H9 (cell line): ENCODE results near the gene DPY30. TPM values are rescaled to one million over a fixed set of nuclear protein-coding genes. Genes with fewer than 3 reads are reported as not detected.

Experiments
- DNase-seq: peaks from one replicate; pipeline ENCODE4 v3.0.0-alpha.2; 2017
- H2AFZ ChIP-seq: one replicate; pipeline ENCODE4 v1.6.1; 2013; ENCODE audit warnings: mild to moderate bottlenecking, low read length, control low read depth, moderate library complexity
- H2AK5ac ChIP-seq: 2 replicates; pipeline ENCODE4 v1.6.1; 2013; ENCODE audit warnings: low read length, control low read depth, mixed read lengths; ENCODE audit not compliant: insufficient read length
- H2BK120ac ChIP-seq: one replicate; pipeline ENCODE4 v1.6.1; 2013; ENCODE audit warnings: low read depth, mild to moderate bottlenecking, low read length, control low read depth, inconsistent platforms; ENCODE audit not compliant: poor library complexity, severe bottlenecking
- H2BK12ac ChIP-seq: 2 replicates; pipeline ENCODE4 v1.6.1; 2013; ENCODE audit warnings: low read length, control low read depth, mixed read lengths, low read depth; ENCODE audit not compliant: insufficient read length
- H2BK15ac ChIP-seq: 2 replicates; pipeline ENCODE4 v1.6.1; 2013; ENCODE audit warnings: low read depth, low read length, control low read depth
- H2BK20ac ChIP-seq: one replicate; pipeline ENCODE4 v1.6.1; 2013; ENCODE audit warnings: low read depth, mild to moderate bottlenecking, low read length, control low read depth, inconsistent platforms; ENCODE audit not compliant: poor library complexity, severe bottlenecking
- H2BK5ac ChIP-seq: 2 replicates; pipeline ENCODE4 v1.6.1; 2013; ENCODE audit warnings: low read length, control low read depth, mixed read lengths; ENCODE audit not compliant: insufficient read length
- H3K14ac ChIP-seq: 2 replicates; pipeline ENCODE4 v1.6.1; 2013; ENCODE audit warnings: low read length, control low read depth; ENCODE audit not compliant: insufficient read depth
- H3K18ac ChIP-seq: 2 replicates; pipeline ENCODE4 v1.6.1; 2013; ENCODE audit warnings: low read depth, mild to moderate bottlenecking, mixed read lengths, low read length, control low read depth; ENCODE audit not compliant: insufficient read length
- H3K23ac ChIP-seq: 2 replicates; pipeline ENCODE4 v1.6.1; 2013; ENCODE audit warnings: low read length, control low read depth, mixed read lengths, low read depth; ENCODE audit not compliant: insufficient read length
- H3K23me2 ChIP-seq: 2 replicates; pipeline ENCODE4 v1.6.1; 2013; ENCODE audit warnings: low read depth, mild to moderate bottlenecking, mixed read lengths, low read length, control low read depth; ENCODE audit not compliant: insufficient read length, poor library complexity, severe bottlenecking
- H3K27ac ChIP-seq: 2 replicates; pipeline ENCODE4 v1.5.1; 2013; ENCODE audit warnings: low read length, control low read depth, mixed read lengths, low read depth; ENCODE audit not compliant: insufficient read length
- H3K27me3 ChIP-seq: 2 replicates; pipeline ENCODE4 v1.6.1; 2013; ENCODE audit warnings: low read length, control low read depth, inconsistent platforms; ENCODE audit not compliant: insufficient read depth
- H3K4ac ChIP-seq: 2 replicates; pipeline ENCODE4 v1.6.1; 2013; ENCODE audit warnings: low read depth, mild to moderate bottlenecking, control low read depth, inconsistent platforms, low read length, moderate library complexity
- H3K4me1 ChIP-seq: 2 replicates; pipeline ENCODE4 v1.6.1; 2013; ENCODE audit warnings: low read length, control low read depth, inconsistent platforms; ENCODE audit not compliant: insufficient read depth
- H3K4me2 ChIP-seq: 2 replicates; pipeline ENCODE4 v1.6.1; 2013; ENCODE audit warnings: low read length, control low read depth, mixed read lengths; ENCODE audit not compliant: insufficient read length, insufficient read depth
- H3K56ac ChIP-seq: 2 replicates; pipeline ENCODE4 v1.6.1; 2013; ENCODE audit warnings: low read depth, mild to moderate bottlenecking, mixed read lengths, low read length, control low read depth; ENCODE audit not compliant: insufficient read length
- H3K79me1 ChIP-seq: 2 replicates; pipeline ENCODE4 v1.6.1; 2013; ENCODE audit warnings: low read depth, mild to moderate bottlenecking, moderate library complexity, low read length, control low read depth, inconsistent platforms; ENCODE audit not compliant: insufficient read depth, poor library complexity, severe bottlenecking
- H3K79me2 ChIP-seq: 2 replicates; pipeline ENCODE4 v1.6.1; 2013; ENCODE audit warnings: low read length, control low read depth, inconsistent platforms; ENCODE audit not compliant: insufficient read depth
- H3K9ac ChIP-seq: 2 replicates; pipeline ENCODE4 v1.6.1; 2013; ENCODE audit warnings: low read length, control low read depth, mixed read lengths; ENCODE audit not compliant: insufficient read length; ENCODE audit errors: extremely low read depth
- H3K9me3 ChIP-seq: one replicate; pipeline ENCODE4 v1.6.1; 2013; ENCODE audit warnings: low read depth, low read length, inconsistent platforms; ENCODE audit not compliant: control insufficient read depth
- H3T11ph ChIP-seq: one replicate; pipeline ENCODE4 v1.6.1; 2013; ENCODE audit warnings: mild to moderate bottlenecking, low read length, control low read depth, inconsistent platforms
- H4K20me1 ChIP-seq: one replicate; pipeline ENCODE4 v1.6.1; 2013; ENCODE audit not compliant: control insufficient read depth, insufficient read length, insufficient read depth
- H4K5ac ChIP-seq: 2 replicates; pipeline ENCODE4 v1.6.1; 2013; ENCODE audit warnings: low read depth, mild to moderate bottlenecking, mixed read lengths, low read length, control low read depth; ENCODE audit not compliant: insufficient read length
- H4K8ac ChIP-seq: replicated peaks from 2 replicates; pipeline ENCODE4 v1.6.1; 2013; ENCODE audit warnings: low read length, control low read depth, mixed read lengths, low read depth; ENCODE audit not compliant: insufficient read length
- H4K91ac ChIP-seq: 2 replicates; pipeline ENCODE4 v1.6.1; 2013; ENCODE audit warnings: low read depth, mild to moderate bottlenecking, moderate library complexity, mixed read lengths, low read length, control low read depth; ENCODE audit not compliant: insufficient read length
- H3K27ac Mint-ChIP-seq, 3 experiments: 2 replicates in 2 of 3; 3 replicates in 1 of 3; pipeline ENCODE4 v1.8.0; 2020 to 2021; ENCODE audit warnings: mixed read lengths in 3 of 3, mild to moderate bottlenecking in 1 of 3, moderate library complexity in 1 of 3
- H3K27me3 Mint-ChIP-seq: 2 replicates; pipeline ENCODE4 v1.8.0; 2021; ENCODE audit warnings: low read depth, mild to moderate bottlenecking, moderate library complexity, mixed read lengths
- H3K36me3 Mint-ChIP-seq, 3 experiments: 2 replicates in 2 of 3; 3 replicates in 1 of 3; pipeline ENCODE4 v1.8.0; 2020 to 2021; ENCODE audit warnings: low read depth in 3 of 3, mixed read lengths in 3 of 3; ENCODE audit not compliant: insufficient read depth in 1 of 3
- H3K4me1 Mint-ChIP-seq, 2 experiments: 2 replicates each; pipeline ENCODE4 v1.8.0; 2020; ENCODE audit warnings: mixed read lengths in 2 of 2
- H3K4me3 Mint-ChIP-seq, 2 experiments: 2 replicates in 1 of 2; 3 replicates in 1 of 2; pipeline ENCODE4 v1.8.0; 2020 to 2021; ENCODE audit warnings: mild to moderate bottlenecking in 2 of 2, mixed read lengths in 2 of 2, moderate library complexity in 1 of 2
- H3K9me3 Mint-ChIP-seq, 2 experiments: 2 replicates in 1 of 2; 3 replicates in 1 of 2; pipeline ENCODE4 v1.8.0; 2020; ENCODE audit warnings: mild to moderate bottlenecking in 2 of 2, mixed read lengths in 2 of 2, moderate library complexity in 1 of 2
- CTCF ChIP-seq: fragments of 200-600 bp; sonication (generic); conservative IDR thresholded peaks from 3 replicates; pipeline ENCODE4 v1.8.0; 2021; ENCODE audit warnings: antibody characterized with exemption, mild to moderate bottlenecking
- WGBS: extraction: QIAGEN DNeasy Blood & Tissue Kit; methylation state at CpG from one replicate; pipeline ENCODE4 v1.1.7; 2013; ENCODE audit warnings: missing lambda C conversion rate, low lambda C conversion rate, mixed read lengths; ENCODE audit not compliant: insufficient read length; ENCODE audit errors: extremely low coverage; 5-methylcytosine and 5-hydroxymethylcytosine counted together
- total RNA-seq: library from RNA; stranded (reverse); gene quantifications from 2 replicates; pipeline ENCODE4 v1.2.1, GENCODE V29; 2021

DPY30 gene
- total RNA-seq, 1 experiment from 2014 or later = 148 TPM

GRCh38 chr2:32009516-32010256 is 29.9 kb downstream of the DPY30 start:
- H3K23me2 ChIP-seq = peaks cover 8% of the 10 kb centered on the region
- Mint-ChIP-seq H3K4me3 (peak overlapping the region; percentile 93 to 98), H3K27ac (peak overlapping the region; percentile 70 to 97 (median 86); a peak in 4 of 7 replicates), H3K4me1 (peaks cover 34 to 36% of the 10 kb centered on the region in 2 experiments), H3K9me3 (no peaks in the 10 kb centered on the region), H3K27me3 (no peaks in the 10 kb centered on the region), H3K36me3 (peaks cover 3 to 12% (median 10%) of the 10 kb centered on the region in 3 experiments; a peak in 6 of 7 replicates)
- H2BK5ac ChIP-seq = no peak overlapping the region
- peak overlapping the region; percentile 73 for H3K9ac ChIP-seq
- H3K4me2 ChIP-seq = peak overlapping the region; percentile 83
- H3K4me1 ChIP-seq = no peaks in the 10 kb centered on the region
- peak overlapping the region; percentile 39; the same call in 1 of the 2 replicates for H3K14ac ChIP-seq
- no peak overlapping the region for H2BK20ac ChIP-seq
- no peak overlapping the region for H2BK12ac ChIP-seq
- no peak overlapping the region for H2AFZ ChIP-seq
- H4K20me1 ChIP-seq = no peaks in the 10 kb centered on the region
- no peak for TF ChIP-seq CTCF
- no peaks in the 10 kb centered on the region for H3K9me3 ChIP-seq
- H4K8ac ChIP-seq = no peak overlapping the region
- H4K91ac ChIP-seq = no peak overlapping the region
- H4K5ac ChIP-seq = no peak overlapping the region
- no peak overlapping the region for H3T11ph ChIP-seq
- H3K27me3 ChIP-seq = no peaks in the 10 kb centered on the region
- peaks cover 27% of the 10 kb centered on the region; the same call in 1 of the 2 replicates for H3K79me2 ChIP-seq
- H3K4ac ChIP-seq = no peak overlapping the region
- H3K27ac ChIP-seq = no peak overlapping the region
- H2BK15ac ChIP-seq = no peak overlapping the region
- H2BK120ac ChIP-seq = no peak overlapping the region
- H3K23ac ChIP-seq = no peak overlapping the region
- no peak overlapping the region for H3K18ac ChIP-seq
- no peak overlapping the region for H3K56ac ChIP-seq
- DNase-seq = peak; percentile 34
- no CpG with 5 or more reads among the region's 91 CpGs for WGBS
- no peak overlapping the region for H2AK5ac ChIP-seq
- H3K79me1 ChIP-seq = peaks cover 3% of the 10 kb centered on the region
